PC-9 (cell line): ENCODE results near the gene TMEM225. TPM values are rescaled to one million over a fixed set of nuclear protein-coding genes. Genes with fewer than 3 reads are reported as not detected.

Source experiments
- BruUV-seq: library from RNA; stranded (reverse); fragments of 400-500 nt; replicated peaks from 2 replicates; lab custom pipeline; 2021; lab: Mats Ljungman, UMichigan
- CTCF ChIA-PET: fragments of 300-600 bp; sonication (Branson Sonifier 250); formaldehyde crosslinking; loops from one replicate; lab custom pipeline; 2022; ENCODE audit warnings: antibody characterized with exemption; lab: Charles Lee
- POLR2A ChIA-PET: fragments of 300-600 bp; sonication (Branson Sonifier 250); formaldehyde crosslinking; loops from one replicate; lab custom pipeline; 2022; ENCODE audit warnings: antibody characterized with exemption; ENCODE audit not compliant: unreplicated experiment; lab: Charles Lee
- DNase-seq, 2 experiments: peaks; one replicate each; pipeline versions ENCODE4 v3.0.0 to v3.0.0-alpha.2; 2015 to 2022; ENCODE audit warnings: mixed read lengths in 1 of 2
- H2AFZ ChIP-seq: fragments of 200-600 bp; sonication (generic); 2 replicates; pipeline ENCODE4 v1.8.1; 2017; ENCODE audit warnings: antibody characterized with exemption
- H3F3A ChIP-seq: fragments of 200-600 bp; sonication (generic); 2 replicates; pipeline ENCODE4 v1.8.1; 2017; ENCODE audit warnings: antibody characterized with exemption, mild to moderate bottlenecking, low read depth; ENCODE audit not compliant: insufficient read depth
- H3K27ac ChIP-seq: fragments of 200-600 bp; sonication (generic); 2 replicates; pipeline ENCODE4 v1.6.1; 2016; ENCODE audit warnings: mixed run types
- H3K27me3 ChIP-seq: fragments of 200-600 bp; sonication (generic); 2 replicates; pipeline ENCODE4 v1.6.1; 2016; ENCODE audit warnings: low read depth, mixed run types; ENCODE audit not compliant: insufficient read depth
- H3K36me3 ChIP-seq: fragments of 200-600 bp; sonication (generic); 2 replicates; pipeline ENCODE4 v1.6.1; 2016; ENCODE audit warnings: low read depth, mixed run types
- H3K4me1 ChIP-seq: fragments of 200-600 bp; sonication (generic); replicated peaks from 2 replicates; pipeline ENCODE4 v1.6.1; 2016; ENCODE audit warnings: mixed run types; ENCODE audit not compliant: insufficient read depth
- H3K4me2 ChIP-seq: fragments of 200-600 bp; sonication (generic); 2 replicates; pipeline ENCODE4 v1.6.1; 2017; ENCODE audit warnings: mixed run types
- H3K4me3 ChIP-seq: fragments of 200-600 bp; sonication (generic); 2 replicates; pipeline ENCODE4 v1.6.1; 2016; ENCODE audit warnings: mixed run types
- H3K79me2 ChIP-seq: fragments of 200-600 bp; sonication (generic); 2 replicates; pipeline ENCODE4 v1.6.1; 2017; ENCODE audit warnings: low read depth, mixed run types
- H3K9me2 ChIP-seq: fragments of 200-600 bp; sonication (generic); 2 replicates; pipeline ENCODE4 v1.8.1; 2017; ENCODE audit warnings: mild to moderate bottlenecking; ENCODE audit not compliant: insufficient read depth
- H3K9me3 ChIP-seq: fragments of 200-600 bp; sonication (generic); 2 replicates; pipeline ENCODE4 v1.8.1; 2016; ENCODE audit warnings: low read depth; ENCODE audit not compliant: insufficient read depth
- H4K20me1 ChIP-seq: fragments of 200-600 bp; sonication (generic); 2 replicates; pipeline ENCODE4 v1.8.1; 2017; ENCODE audit not compliant: insufficient read depth
- CTCF ChIP-seq: fragments of 200-600 bp; sonication (generic); conservative IDR thresholded peaks from 2 replicates; pipeline ENCODE4 v1.6.1; 2017; ENCODE audit warnings: mixed run types, antibody characterized with exemption, mild to moderate bottlenecking, moderate library complexity
- EZH2 ChIP-seq: fragments of 200-600 bp; sonication (generic); IDR thresholded peaks from 2 replicates; pipeline ENCODE4 v1.8.0; 2017; ENCODE audit warnings: antibody characterized with exemption, low read depth
- intact Hi-C: fragments of 100-400 bp; cut with micrococcal nuclease; formaldehyde crosslinking; loops from one replicate; pipeline ENCODE4 v1.10.0; 2022; ENCODE audit not compliant: unreplicated experiment
- total RNA-seq: library from RNA; stranded (reverse); gene quantifications from 2 replicates; pipeline ENCODE4 v1.2.3, GENCODE V29; 2021

The TMEM225 gene
- total RNA-seq, 1 experiment from 2014 or later, result not detected

GRCh38 chr11:123901867-123902266 is 16.4 kb upstream of the TMEM225 start, which contains the start of gene OR8D4:
OR8D4 (plus strand) TSS chr11:123902167; CDS start chr11:123906432, 4,265 bp downstream.
- Histone ChIP-seq H3K27ac (no peak within 1 kb of the TSS), H3K9me3 (no peaks in the 10 kb centered on the region), H3K4me2 (no peak within 1 kb of the TSS), H3F3A (no peaks in the 10 kb centered on the region), H4K20me1 (no peaks in the 10 kb centered on the region), H3K79me2 (no peaks in the 10 kb centered on the region), H2AFZ (no peak within 1 kb of the TSS), H3K27me3 (0 out of 2 replicates have a peak, but pooled peaks cover 17% of the 10 kb centered on the region), H3K4me3 (no peak within 1 kb of the TSS), H3K4me1 (no peaks in the 10 kb centered on the region), H3K36me3 (no peaks in the 10 kb centered on the region), H3K9me2 (no peaks in the 10 kb centered on the region)
- no TSS peak for BruUV-seq
- TF ChIP-seq EZH2 (no peak), CTCF (no peak)
- no peak for DNase-seq
- ChIA-PET CTCF (no interaction called here), POLR2A (no interaction called here)
- intact Hi-C loops, result no loop called here

- ChIA-PET POLR2A (no interaction called here), CTCF (no interaction called here)
- H3K9me3 ChIP-seq, result no peaks in the 10 kb centered on the region
- TF ChIP-seq EZH2, result no peak
- TF ChIP-seq CTCF, result no peak
- 0 out of 2 replicates have a peak, but pooled peaks cover 3% of the 10 kb centered on the region for H4K20me1 ChIP-seq
- no peak for DNase-seq
- no peaks in the 10 kb centered on the region for H3K4me1 ChIP-seq
- no peak overlapping the region for H3K27ac ChIP-seq
- intact Hi-C loops, result no loop called here
- H3K79me2 ChIP-seq, result no peaks in the 10 kb centered on the region
- H3K36me3 ChIP-seq, result no peaks in the 10 kb centered on the region
- no TSS peak for BruUV-seq
- no peak overlapping the region for H3K4me3 ChIP-seq
- H3K9me2 ChIP-seq, result no peaks in the 10 kb centered on the region
- H2AFZ ChIP-seq, result no peak overlapping the region
- no peak overlapping the region for H3K4me2 ChIP-seq
- H3K27me3 ChIP-seq, result 0 out of 2 replicates have a peak, but pooled peaks cover 19% of the 10 kb centered on the region
- no peaks in the 10 kb centered on the region for H3F3A ChIP-seq
Measured at GRCh38 chr11:123899792-123900191, 14.3 kb upstream of the TMEM225 start.

- no peaks in the 10 kb centered on the region for H3K36me3 ChIP-seq
- no peaks in the 10 kb centered on the region for H3K79me2 ChIP-seq
- no peaks in the 10 kb centered on the region for H3K4me1 ChIP-seq
- no peaks in the 10 kb centered on the region for H3K9me3 ChIP-seq
- 0 out of 2 replicates have a peak, but pooled peaks cover 3% of the 10 kb centered on the region for H3K27me3 ChIP-seq
- ChIA-PET POLR2A (no interaction called here), CTCF (no interaction called here)
- intact Hi-C loops, result no loop called here
- 0 out of 2 replicates have a peak, but pooled peaks cover 3% of the 10 kb centered on the region for H4K20me1 ChIP-seq
- TF ChIP-seq EZH2 (no peak), CTCF (no peak)
- BruUV-seq, result no TSS peak
- H3K4me3 ChIP-seq, result no peak overlapping the region
- no peaks in the 10 kb centered on the region for H3F3A ChIP-seq
- H3K4me2 ChIP-seq, result no peak overlapping the region
- no peak overlapping the region for H2AFZ ChIP-seq
- H3K27ac ChIP-seq, result no peak overlapping the region
- no peak for DNase-seq
- H3K9me2 ChIP-seq, result no peaks in the 10 kb centered on the region
Measured at GRCh38 chr11:123892031-123892430, 6.6 kb upstream of the TMEM225 start.
